ENCODE measurements around the gene NUDT7. TPM values are rescaled to one million over a fixed set of nuclear protein-coding genes. Genes with fewer than 3 reads are reported as not detected.
A peak's percentile ranks its signal among the peaks of the same experiment; 100 is the strongest.

Gene NUDT7
- total and polyA plus RNA-seq, 5 donors from 2014 or later = 4.8 to 21.6 (median 19.3) TPM

- H3K27me3 ChIP-seq (ENCODE audit: control insufficient read depth, insufficient read depth, low read length) = peaks cover 12% of the 10 kb centered on the region
- H3K9me3 Mint-ChIP-seq = peaks cover 0 to 2% (median 0%) of the 10 kb centered on the region in 7 donors
- H3K4me3 Mint-ChIP-seq = no peak overlapping the region
- H3K27me3 Mint-ChIP-seq = peaks cover 14% of the 10 kb centered on the region
- no peak for DNase-seq
- no peak overlapping the region for H3K27ac Mint-ChIP-seq
- ATAC-seq (ENCODE audit: low read depth in 2 of 2) = no peak
- H3K36me3 Mint-ChIP-seq = no peaks in the 10 kb centered on the region
- H3K36me3 ChIP-seq (ENCODE audit: control insufficient read depth, insufficient read depth, low read length) = no peaks in the 10 kb centered on the region
- H3K4me3 ChIP-seq (ENCODE audit: low read depth, low read length) = no peak overlapping the region
- H3K9me3 ChIP-seq (ENCODE audit: control insufficient read depth in 2 of 2, low read length in 2 of 2) = no peaks in the 10 kb centered on the region
- H3K4me1 ChIP-seq (ENCODE audit: control insufficient read depth, insufficient read depth, low read length, poor library complexity, severe bottlenecking) = no peaks in the 10 kb centered on the region
- H3K27ac ChIP-seq (ENCODE audit: insufficient read depth, low read length, poor library complexity, severe bottlenecking) = no peak overlapping the region
- no peaks in the 10 kb centered on the region for H3K4me1 Mint-ChIP-seq
These were observed 26.2 kb downstream of the NUDT7 start for GRCh38 chr16:77748421-77749005.

GRCh38 chr16:77749415-77749814 lies 27.1 kb downstream of the NUDT7 start:
- no peak overlapping the region for H3K4me3 Mint-ChIP-seq
- peaks cover 17% of the 10 kb centered on the region for H3K27me3 Mint-ChIP-seq
- H3K27ac Mint-ChIP-seq = no peak overlapping the region

GRCh38 chr16:77758046-77758445 lies 35.7 kb downstream of the NUDT7 start:
- Mint-ChIP-seq H3K27me3 (peaks cover 7% of the 10 kb centered on the region), H3K4me1 (no peaks in the 10 kb centered on the region), H3K4me3 (no peak overlapping the region), H3K36me3 (no peaks in the 10 kb centered on the region), H3K27ac (no peak overlapping the region), H3K9me3 (peaks cover 0 to 3% (median 0%) of the 10 kb centered on the region in 7 donors)
- Histone ChIP-seq H3K9me3 (ENCODE audit: control insufficient read depth in 2 of 2, low read length in 2 of 2) (no peaks in the 10 kb centered on the region), H3K4me3 (ENCODE audit: low read depth, low read length) (no peak overlapping the region), H3K36me3 (ENCODE audit: control insufficient read depth, insufficient read depth, low read length) (no peaks in the 10 kb centered on the region), H3K27me3 (ENCODE audit: control insufficient read depth, insufficient read depth, low read length) (no peaks in the 10 kb centered on the region), H3K27ac (ENCODE audit: insufficient read depth, low read length, poor library complexity, severe bottlenecking) (no peak overlapping the region), H3K4me1 (ENCODE audit: control insufficient read depth, insufficient read depth, low read length, poor library complexity, severe bottlenecking) (no peaks in the 10 kb centered on the region)
- ATAC-seq (ENCODE audit: low read depth in 2 of 2) = no peak
- DNase-seq = no peak

More at GRCh38 chr16:77749415-77749814, 27.1 kb downstream of the NUDT7 start:
- no peak for ATAC-seq (ENCODE audit: low read depth in 2 of 2)
- H3K4me3 ChIP-seq (ENCODE audit: low read depth, low read length) = no peak overlapping the region
- no peaks in the 10 kb centered on the region for H3K36me3 Mint-ChIP-seq
- DNase-seq = no peak
- peaks cover 0 to 5% (median 0%) of the 10 kb centered on the region in 7 donors for H3K9me3 Mint-ChIP-seq
- no peaks in the 10 kb centered on the region for H3K4me1 Mint-ChIP-seq
- peaks cover 12% of the 10 kb centered on the region for H3K27me3 ChIP-seq (ENCODE audit: control insufficient read depth, insufficient read depth, low read length)
- H3K27ac ChIP-seq (ENCODE audit: insufficient read depth, low read length, poor library complexity, severe bottlenecking) = no peak overlapping the region
- no peaks in the 10 kb centered on the region for H3K9me3 ChIP-seq (ENCODE audit: control insufficient read depth in 2 of 2, low read length in 2 of 2)
- no peaks in the 10 kb centered on the region for H3K4me1 ChIP-seq (ENCODE audit: control insufficient read depth, insufficient read depth, low read length, poor library complexity, severe bottlenecking)
- no peaks in the 10 kb centered on the region for H3K36me3 ChIP-seq (ENCODE audit: control insufficient read depth, insufficient read depth, low read length)

- DNase-seq = no peak
These were observed 36.2 kb downstream of the NUDT7 start for GRCh38 chr16:77758508-77758907.

GRCh38 chr16:77759201-77759600 lies 36.9 kb downstream of the NUDT7 start:
- no peaks in the 10 kb centered on the region for H3K4me1 ChIP-seq (ENCODE audit: control insufficient read depth, insufficient read depth, low read length, poor library complexity, severe bottlenecking)
- no peak overlapping the region for H3K27ac ChIP-seq (ENCODE audit: insufficient read depth, low read length, poor library complexity, severe bottlenecking)
- H3K27me3 ChIP-seq (ENCODE audit: control insufficient read depth, insufficient read depth, low read length) = no peaks in the 10 kb centered on the region
- H3K9me3 ChIP-seq (ENCODE audit: control insufficient read depth in 2 of 2, low read length in 2 of 2) = no peaks in the 10 kb centered on the region
- peak overlapping the region in 1 of 3 donors; percentile 22 for H3K27ac Mint-ChIP-seq
- no peaks in the 10 kb centered on the region for H3K4me1 Mint-ChIP-seq
- no peak overlapping the region for H3K4me3 Mint-ChIP-seq
- H3K4me3 ChIP-seq (ENCODE audit: low read depth, low read length) = no peak overlapping the region
- no peaks in the 10 kb centered on the region for H3K36me3 Mint-ChIP-seq
- no peaks in the 10 kb centered on the region for H3K27me3 Mint-ChIP-seq
- DNase-seq (no peak), ATAC-seq (ENCODE audit: low read depth in 2 of 2) (no peak)
- no peaks in the 10 kb centered on the region for H3K36me3 ChIP-seq (ENCODE audit: control insufficient read depth, insufficient read depth, low read length)
- H3K9me3 Mint-ChIP-seq = peaks cover 0 to 2% (median 0%) of the 10 kb centered on the region in 7 donors

More at GRCh38 chr16:77758508-77758907, 36.2 kb downstream of the NUDT7 start:
- Mint-ChIP-seq H3K4me1 (no peaks in the 10 kb centered on the region), H3K27me3 (peaks cover 3% of the 10 kb centered on the region), H3K9me3 (peaks cover 0 to 3% (median 0%) of the 10 kb centered on the region in 7 donors), H3K27ac (no peak overlapping the region), H3K4me3 (no peak overlapping the region), H3K36me3 (no peaks in the 10 kb centered on the region)
- no peaks in the 10 kb centered on the region for H3K36me3 ChIP-seq (ENCODE audit: control insufficient read depth, insufficient read depth, low read length)
- ATAC-seq (ENCODE audit: low read depth in 2 of 2) = no peak
- H3K27me3 ChIP-seq (ENCODE audit: control insufficient read depth, insufficient read depth, low read length) = no peaks in the 10 kb centered on the region
- H3K4me3 ChIP-seq (ENCODE audit: low read depth, low read length) = no peak overlapping the region
- H3K9me3 ChIP-seq (ENCODE audit: control insufficient read depth in 2 of 2, low read length in 2 of 2) = no peaks in the 10 kb centered on the region
- no peak overlapping the region for H3K27ac ChIP-seq (ENCODE audit: insufficient read depth, low read length, poor library complexity, severe bottlenecking)
- H3K4me1 ChIP-seq (ENCODE audit: control insufficient read depth, insufficient read depth, low read length, poor library complexity, severe bottlenecking) = no peaks in the 10 kb centered on the region

- Mint-ChIP-seq H3K9me3 (peaks cover 0 to 2% (median 0%) of the 10 kb centered on the region in 7 donors), H3K27me3 (no peaks in the 10 kb centered on the region), H3K4me1 (no peaks in the 10 kb centered on the region), H3K4me3 (no peak overlapping the region), H3K27ac (no peak overlapping the region), H3K36me3 (no peaks in the 10 kb centered on the region)
- Histone ChIP-seq H3K36me3 (ENCODE audit: control insufficient read depth, insufficient read depth, low read length) (no peaks in the 10 kb centered on the region), H3K9me3 (ENCODE audit: control insufficient read depth in 2 of 2, low read length in 2 of 2) (no peaks in the 10 kb centered on the region), H3K27me3 (ENCODE audit: control insufficient read depth, insufficient read depth, low read length) (no peaks in the 10 kb centered on the region), H3K4me1 (ENCODE audit: control insufficient read depth, insufficient read depth, low read length, poor library complexity, severe bottlenecking) (no peaks in the 10 kb centered on the region), H3K4me3 (ENCODE audit: low read depth, low read length) (no peak overlapping the region), H3K27ac (ENCODE audit: insufficient read depth, low read length, poor library complexity, severe bottlenecking) (no peak overlapping the region)
- DNase-seq (no peak), ATAC-seq (ENCODE audit: low read depth in 2 of 2) (no peak)
These were observed 37.5 kb downstream of the NUDT7 start for GRCh38 chr16:77759821-77760220.

- Mint-ChIP-seq H3K9me3 (peaks cover 0 to 2% (median 0%) of the 10 kb centered on the region in 7 donors), H3K27ac (no peak overlapping the region), H3K4me1 (no peaks in the 10 kb centered on the region), H3K4me3 (no peak overlapping the region), H3K36me3 (no peaks in the 10 kb centered on the region), H3K27me3 (no peaks in the 10 kb centered on the region)
- no peaks in the 10 kb centered on the region for H3K36me3 ChIP-seq (ENCODE audit: control insufficient read depth, insufficient read depth, low read length)
- DNase-seq = no peak
- H3K9me3 ChIP-seq (ENCODE audit: control insufficient read depth in 2 of 2, low read length in 2 of 2) = no peaks in the 10 kb centered on the region
- no peaks in the 10 kb centered on the region for H3K4me1 ChIP-seq (ENCODE audit: control insufficient read depth, insufficient read depth, low read length, poor library complexity, severe bottlenecking)
- H3K4me3 ChIP-seq (ENCODE audit: low read depth, low read length) = no peak overlapping the region
- H3K27ac ChIP-seq (ENCODE audit: insufficient read depth, low read length, poor library complexity, severe bottlenecking) = no peak overlapping the region
- ATAC-seq (ENCODE audit: low read depth in 2 of 2) = no peak
- H3K27me3 ChIP-seq (ENCODE audit: control insufficient read depth, insufficient read depth, low read length) = no peaks in the 10 kb centered on the region
These were observed 38.5 kb downstream of the NUDT7 start for GRCh38 chr16:77760800-77761199.

- Histone ChIP-seq H3K36me3 (ENCODE audit: control insufficient read depth, insufficient read depth, low read length) (no peaks in the 10 kb centered on the region), H3K27me3 (ENCODE audit: control insufficient read depth, insufficient read depth, low read length) (no peaks in the 10 kb centered on the region), H3K9me3 (ENCODE audit: control insufficient read depth in 2 of 2, low read length in 2 of 2) (no peaks in the 10 kb centered on the region), H3K27ac (ENCODE audit: insufficient read depth, low read length, poor library complexity, severe bottlenecking) (no peak overlapping the region), H3K4me1 (ENCODE audit: control insufficient read depth, insufficient read depth, low read length, poor library complexity, severe bottlenecking) (no peaks in the 10 kb centered on the region), H3K4me3 (ENCODE audit: low read depth, low read length) (no peak overlapping the region)
- DNase-seq (no peak), ATAC-seq (ENCODE audit: low read depth in 2 of 2) (no peak)
- no peak overlapping the region for H3K27ac Mint-ChIP-seq
- no peaks in the 10 kb centered on the region for H3K4me1 Mint-ChIP-seq
- no peak overlapping the region for H3K4me3 Mint-ChIP-seq
- no peaks in the 10 kb centered on the region for H3K27me3 Mint-ChIP-seq
- peaks cover 0 to 2% (median 0%) of the 10 kb centered on the region in 7 donors for H3K9me3 Mint-ChIP-seq
- no peaks in the 10 kb centered on the region for H3K36me3 Mint-ChIP-seq
These were observed 38.9 kb downstream of the NUDT7 start for GRCh38 chr16:77761204-77761603.

Data from CD4-positive, CD25-positive, alpha-beta regulatory T cell (primary cell).